ENCODE measurements around the gene MB. TPM values are rescaled to one million over a fixed set of nuclear protein-coding genes. Genes with fewer than 3 reads are reported as not detected.

MB gene
- total RNA-seq, 3 donors from 2014 or later = 2.1 to 17.2 (median 13.4) TPM

DNA sequence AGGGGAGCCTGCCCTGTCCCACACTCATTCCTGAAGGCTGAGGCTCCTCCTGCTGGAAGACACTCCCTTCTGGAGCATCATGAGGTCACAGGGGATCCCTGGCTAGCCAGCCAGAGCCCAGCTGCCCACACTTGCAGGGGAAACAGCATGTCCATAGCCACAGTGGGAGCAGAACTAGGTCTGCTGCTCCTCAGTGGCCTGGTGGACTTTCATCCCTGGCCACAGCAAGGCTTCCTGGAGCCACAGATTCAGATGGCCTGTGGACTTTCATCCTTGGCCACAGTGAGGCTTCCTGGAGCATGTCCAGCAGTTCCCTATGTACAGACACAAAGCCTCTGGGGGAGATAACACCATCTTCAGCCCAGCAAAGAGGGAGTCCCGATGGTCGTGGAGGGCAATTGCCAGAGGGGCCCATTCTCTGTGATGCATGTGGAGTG lies 25.2 kb upstream of the MB start:
- Histone ChIP-seq H3K9me3 (no peaks in the 10 kb centered on the region), H3K4me1 (ENCODE audit: low read depth) (peaks cover 7% of the 10 kb centered on the region), H3K4me3 (no peak overlapping the region), H3K36me3 (ENCODE audit: low read depth) (no peaks in the 10 kb centered on the region)
- ATAC-seq (peak; percentile 83), DNase-seq (peak in 2 of 3 donors; percentile 60 to 68)
- intact Hi-C loops (cut with DNase I, micrococcal nuclease) = no loop called here
- TF ChIP-seq, protein P1, sequence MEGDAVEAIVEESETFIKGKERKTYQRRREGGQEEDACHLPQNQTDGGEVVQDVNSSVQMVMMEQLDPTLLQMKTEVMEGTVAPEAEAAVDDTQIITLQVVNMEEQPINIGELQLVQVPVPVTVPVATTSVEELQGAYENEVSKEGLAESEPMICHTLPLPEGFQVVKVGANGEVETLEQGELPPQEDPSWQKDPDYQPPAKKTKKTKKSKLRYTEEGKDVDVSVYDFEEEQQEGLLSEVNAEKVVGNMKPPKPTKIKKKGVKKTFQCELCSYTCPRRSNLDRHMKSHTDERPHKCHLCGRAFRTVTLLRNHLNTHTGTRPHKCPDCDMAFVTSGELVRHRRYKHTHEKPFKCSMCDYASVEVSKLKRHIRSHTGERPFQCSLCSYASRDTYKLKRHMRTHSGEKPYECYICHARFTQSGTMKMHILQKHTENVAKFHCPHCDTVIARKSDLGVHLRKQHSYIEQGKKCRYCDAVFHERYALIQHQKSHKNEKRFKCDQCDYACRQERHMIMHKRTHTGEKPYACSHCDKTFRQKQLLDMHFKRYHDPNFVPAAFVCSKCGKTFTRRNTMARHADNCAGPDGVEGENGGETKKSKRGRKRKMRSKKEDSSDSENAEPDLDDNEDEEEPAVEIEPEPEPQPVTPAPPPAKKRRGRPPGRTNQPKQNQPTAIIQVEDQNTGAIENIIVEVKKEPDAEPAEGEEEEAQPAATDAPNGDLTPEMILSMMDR (IDR thresholded peaks at IDR 0.05) = no peak

DNA sequence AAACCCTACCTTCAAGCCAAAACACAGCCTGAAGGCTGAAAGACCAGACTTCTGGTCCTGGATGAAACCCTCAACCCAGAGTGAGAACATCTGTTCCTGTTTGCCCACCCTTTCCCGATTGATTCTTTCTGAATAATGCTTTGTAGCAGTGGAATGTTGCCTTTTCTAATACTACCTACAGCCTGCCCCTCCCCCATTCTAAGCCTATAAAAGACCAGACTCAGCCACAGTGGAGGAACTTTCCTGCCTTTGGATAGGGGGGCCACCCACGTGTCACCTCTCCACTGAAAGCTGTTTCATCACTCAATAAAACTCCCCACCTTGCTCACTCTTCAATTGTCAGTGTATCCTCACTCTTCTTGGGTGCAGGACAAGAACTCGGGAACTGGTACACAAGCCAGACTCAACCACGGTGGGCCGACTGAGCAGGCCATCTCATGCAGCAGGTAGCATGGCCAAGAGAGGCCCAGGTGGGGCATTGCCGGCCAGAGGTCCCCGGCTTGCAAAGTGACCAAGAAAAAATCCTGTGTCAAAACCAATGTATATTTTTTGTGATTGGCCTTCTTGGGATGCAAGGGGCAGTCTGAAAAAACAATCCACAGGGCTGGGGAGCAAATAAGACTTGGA lies 24.5 kb upstream of the MB start:
- TF ChIP-seq, protein P1 (IDR thresholded peaks at IDR 0.05) = no peak
- Histone ChIP-seq H3K36me3 (ENCODE audit: low read depth) (no peaks in the 10 kb centered on the region), H3K4me3 (no peak overlapping the region), H3K9me3 (no peaks in the 10 kb centered on the region), H3K4me1 (ENCODE audit: low read depth) (peaks cover 7% of the 10 kb centered on the region)
- intact Hi-C loops (cut with DNase I, micrococcal nuclease) = no loop called here
- no peak for ATAC-seq
- DNase-seq = no peak

DNA sequence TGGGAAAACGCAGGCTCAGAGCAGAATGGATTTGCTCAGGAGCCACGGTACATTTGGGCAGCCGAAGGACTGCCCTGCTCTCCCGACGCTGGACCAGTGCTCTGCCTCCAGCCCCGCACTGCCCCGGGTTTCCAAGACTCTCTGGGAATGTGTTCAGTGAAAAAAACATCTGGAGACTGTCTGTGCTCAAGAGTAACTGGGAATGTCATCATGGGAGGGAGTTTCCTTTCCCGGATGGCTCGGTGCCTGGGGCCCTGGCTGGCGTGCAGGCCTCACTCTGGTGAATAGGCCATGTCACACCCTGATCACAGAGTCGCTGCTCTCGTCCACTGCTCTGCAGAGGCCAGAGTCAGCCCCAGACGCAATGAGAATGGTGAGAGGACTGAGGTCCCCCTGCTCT lies 21.3 kb upstream of the MB start:
- ATAC-seq (peak; percentile 55), DNase-seq (peak in 2 of 3 donors; percentile 57 to 62)
- Histone ChIP-seq H3K36me3 (ENCODE audit: low read depth) (no peaks in the 10 kb centered on the region), H3K4me1 (ENCODE audit: low read depth) (peaks cover 7% of the 10 kb centered on the region), H3K9me3 (no peaks in the 10 kb centered on the region), H3K4me3 (no peak overlapping the region)
- TF ChIP-seq, protein P1 (IDR thresholded peaks at IDR 0.05) = no peak
- intact Hi-C loops (cut with DNase I, micrococcal nuclease) = loop anchor here in 1 of 2 donors (10.0 kb wide), 1 partner anchor 286 kb away; no protein-coding TSS in a partner anchor

DNA sequence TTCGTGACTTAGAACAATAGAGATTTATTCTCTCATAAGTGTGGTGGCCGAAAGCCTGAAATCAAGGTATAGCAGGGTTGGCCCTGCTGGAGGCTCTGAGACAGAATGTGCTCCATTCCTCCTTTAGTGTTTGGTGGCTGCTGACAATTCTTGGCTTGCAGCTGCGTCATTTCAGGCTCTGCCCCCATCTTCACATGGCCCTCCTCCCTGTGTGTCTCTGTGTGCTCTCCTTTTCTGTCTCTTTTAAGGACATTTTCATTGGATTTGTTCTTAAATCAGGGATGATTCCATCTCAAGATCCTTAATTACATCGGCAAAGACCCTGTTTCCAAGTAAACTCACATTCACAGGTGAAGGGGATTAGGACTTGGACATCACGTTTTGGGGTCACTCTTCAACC lies 20.9 kb upstream of the MB start:
- no peaks in the 10 kb centered on the region for H3K9me3 ChIP-seq
- ATAC-seq (no peak), DNase-seq (no peak)
- H3K4me3 ChIP-seq = no peak overlapping the region
- intact Hi-C loops (cut with DNase I, micrococcal nuclease) = loop anchor here in 1 of 2 donors (10.0 kb wide), 1 partner anchor 287 kb away; no protein-coding TSS in a partner anchor
- H3K36me3 ChIP-seq (ENCODE audit: low read depth) = no peaks in the 10 kb centered on the region
- TF ChIP-seq, protein P1 (IDR thresholded peaks at IDR 0.05) = no peak
- peaks cover 7% of the 10 kb centered on the region for H3K4me1 ChIP-seq (ENCODE audit: low read depth)

DNA sequence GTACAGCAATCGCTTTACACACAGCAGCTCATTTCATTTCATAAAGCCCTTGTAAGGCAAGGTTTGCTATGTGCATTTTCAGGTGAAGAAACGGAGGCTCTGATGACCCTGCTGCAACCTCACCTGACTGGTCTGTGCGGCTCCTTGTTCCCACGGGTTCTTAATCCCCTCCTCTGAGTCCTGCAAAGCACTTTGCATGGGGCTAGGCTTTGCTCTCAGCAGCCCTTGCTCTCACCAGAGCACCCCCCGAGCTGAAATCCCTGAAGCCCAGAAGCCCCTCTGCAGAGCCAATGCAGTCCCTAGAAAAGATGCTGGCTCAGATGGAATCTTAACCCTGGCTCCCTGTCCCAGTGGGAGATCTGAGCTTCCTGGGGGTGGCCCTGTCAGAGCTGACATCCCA lies 20.1 kb upstream of the MB start:
- Histone ChIP-seq H3K4me1 (ENCODE audit: low read depth) (peaks cover 4% of the 10 kb centered on the region), H3K36me3 (ENCODE audit: low read depth) (no peaks in the 10 kb centered on the region), H3K9me3 (no peaks in the 10 kb centered on the region), H3K4me3 (no peak overlapping the region)
- DNase-seq (no peak), ATAC-seq (no peak)
- TF ChIP-seq, protein P1 (IDR thresholded peaks at IDR 0.05) = no peak
- intact Hi-C loops (cut with DNase I, micrococcal nuclease) = loop anchor here in 1 of 2 donors (10.0 kb wide), 1 partner anchor 288 kb away; no protein-coding TSS in a partner anchor

Measured in mucosa of descending colon (tissue), 3 donors.